GM18499 (cell line): ENCODE measurements around the gene PCDHB6.
"Not testable (repeated sequence)": the region's sequence is repeated elsewhere in the genome, so short reads cannot be mapped to it uniquely, and the experiment has no call there.

Experiments used
- ATAC-seq: cut with Tn5 transposase; IDR thresholded peaks from one replicate; pipeline ENCODE4 v1.9.1; 2021; ENCODE audit warnings: moderate number of reproducible peaks; ENCODE audit not compliant: insufficient read depth, unreplicated experiment

Gene PCDHB6

GRCh38 chr5:141157356-141157755 is 7.5 kb downstream of the PCDHB6 start:
- ATAC-seq = not testable (repeated sequence)

- not testable (repeated sequence) for ATAC-seq
Measured at GRCh38 chr5:141157901-141158300, 8.0 kb downstream of the PCDHB6 start.

GRCh38 chr5:141172381-141173204 is 22.7 kb downstream of the PCDHB6 start, which contains the start of gene PCDHB7:
TSS of gene PCDHB7 (plus strand) at chr5:141172644. CDS start at chr5:141172836, 192 bp downstream.
- ATAC-seq = no peak

GRCh38 chr5:141174291-141175104 is 24.6 kb downstream of the PCDHB6 start:
- not testable (repeated sequence) for ATAC-seq

- no peak for ATAC-seq
Measured at GRCh38 chr5:141175933-141176332, 26.1 kb downstream of the PCDHB6 start.

GRCh38 chr5:141177577-141178191 is 27.8 kb downstream of the PCDHB6 start, which contains the start of gene PCDHB8:
TSS of gene PCDHB8 (plus strand) at chr5:141177790. CDS start at chr5:141178035, 245 bp downstream.
- ATAC-seq = not testable (repeated sequence)

GRCh38 chr5:141179371-141179770 is 29.5 kb downstream of the PCDHB6 start:
- not testable (repeated sequence) for ATAC-seq

- ATAC-seq = not testable (repeated sequence)
Measured at GRCh38 chr5:141179876-141180275, 30.0 kb downstream of the PCDHB6 start.

- no peak for ATAC-seq
Measured at GRCh38 chr5:141180313-141180712, 30.5 kb downstream of the PCDHB6 start.

GRCh38 chr5:141182248-141182647 is 32.4 kb downstream of the PCDHB6 start, which contains the start of gene PCDHB16:
TSS of gene PCDHB16 (plus strand) at chr5:141182387. CDS start at chr5:141182560, 173 bp downstream.
- no peak for ATAC-seq

GRCh38 chr5:141184117-141184855 is 34.4 kb downstream of the PCDHB6 start:
- not testable (repeated sequence) for ATAC-seq

- ATAC-seq = no peak
Measured at GRCh38 chr5:141186897-141187512, 37.1 kb downstream of the PCDHB6 start, which contains the start of gene PCDHB9. TSS of gene PCDHB9 (plus strand) at chr5:141187161. CDS start at chr5:141187319, 158 bp downstream.

GRCh38 chr5:141188682-141189081 is 38.8 kb downstream of the PCDHB6 start:
- ATAC-seq = not testable (repeated sequence)

GRCh38 chr5:141189131-141189530 is 39.3 kb downstream of the PCDHB6 start:
- ATAC-seq = not testable (repeated sequence)

GRCh38 chr5:141192110-141192725 is 42.4 kb downstream of the PCDHB6 start, which contains the start of gene PCDHB10:
TSS of gene PCDHB10 (plus strand) at chr5:141192353. CDS start at chr5:141192553, 200 bp downstream.
- no peak for ATAC-seq

GRCh38 chr5:141194332-141194731 is 44.5 kb downstream of the PCDHB6 start:
- ATAC-seq = not testable (repeated sequence)

GRCh38 chr5:141196363-141196762 is 46.5 kb downstream of the PCDHB6 start:
- ATAC-seq = no peak

GRCh38 chr5:141199359-141200235 is 49.7 kb downstream of the PCDHB6 start, which contains the start of gene PCDHB11:
TSS of gene PCDHB11 (plus strand) at chr5:141199627. CDS start at chr5:141199775, 148 bp downstream.
- ATAC-seq = no peak
